D721Med (cell line): ENCODE results near the gene RAPGEF1.

ENCODE experiments used
- DNase-seq: peaks from one replicate; pipeline ENCODE4 v3.0.0; 2011; ENCODE audit warnings: low spot score; ENCODE audit not compliant: insufficient read length
- FAIRE-seq: peaks from 2 replicates; lab custom pipeline; 2011; peaks lifted over from hg19 to GRCh38; lab: Jason Lieb, UNC
- TF ChIP-seq, protein P1 (sequence below): IDR thresholded peaks from 2 replicates; pipeline ENCODE4 v1.5.1; 2012; ENCODE audit warnings: mild to moderate bottlenecking, control low read depth; ENCODE audit not compliant: insufficient read depth; ENCODE audit errors: missing control alignments

The RAPGEF1 gene

GRCh38 chr9:131700765-131701435, 39.0 kb downstream of the RAPGEF1 start:
- TF ChIP-seq, protein P1, sequence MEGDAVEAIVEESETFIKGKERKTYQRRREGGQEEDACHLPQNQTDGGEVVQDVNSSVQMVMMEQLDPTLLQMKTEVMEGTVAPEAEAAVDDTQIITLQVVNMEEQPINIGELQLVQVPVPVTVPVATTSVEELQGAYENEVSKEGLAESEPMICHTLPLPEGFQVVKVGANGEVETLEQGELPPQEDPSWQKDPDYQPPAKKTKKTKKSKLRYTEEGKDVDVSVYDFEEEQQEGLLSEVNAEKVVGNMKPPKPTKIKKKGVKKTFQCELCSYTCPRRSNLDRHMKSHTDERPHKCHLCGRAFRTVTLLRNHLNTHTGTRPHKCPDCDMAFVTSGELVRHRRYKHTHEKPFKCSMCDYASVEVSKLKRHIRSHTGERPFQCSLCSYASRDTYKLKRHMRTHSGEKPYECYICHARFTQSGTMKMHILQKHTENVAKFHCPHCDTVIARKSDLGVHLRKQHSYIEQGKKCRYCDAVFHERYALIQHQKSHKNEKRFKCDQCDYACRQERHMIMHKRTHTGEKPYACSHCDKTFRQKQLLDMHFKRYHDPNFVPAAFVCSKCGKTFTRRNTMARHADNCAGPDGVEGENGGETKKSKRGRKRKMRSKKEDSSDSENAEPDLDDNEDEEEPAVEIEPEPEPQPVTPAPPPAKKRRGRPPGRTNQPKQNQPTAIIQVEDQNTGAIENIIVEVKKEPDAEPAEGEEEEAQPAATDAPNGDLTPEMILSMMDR, result no peak
- no peak for DNase-seq
- FAIRE-seq, result no peak

- TF ChIP-seq, protein P1, result no peak
- no peak for FAIRE-seq
- no peak for DNase-seq
These were observed 39.8 kb downstream of the RAPGEF1 start for GRCh38 chr9:131700076-131700475.

DNA sequence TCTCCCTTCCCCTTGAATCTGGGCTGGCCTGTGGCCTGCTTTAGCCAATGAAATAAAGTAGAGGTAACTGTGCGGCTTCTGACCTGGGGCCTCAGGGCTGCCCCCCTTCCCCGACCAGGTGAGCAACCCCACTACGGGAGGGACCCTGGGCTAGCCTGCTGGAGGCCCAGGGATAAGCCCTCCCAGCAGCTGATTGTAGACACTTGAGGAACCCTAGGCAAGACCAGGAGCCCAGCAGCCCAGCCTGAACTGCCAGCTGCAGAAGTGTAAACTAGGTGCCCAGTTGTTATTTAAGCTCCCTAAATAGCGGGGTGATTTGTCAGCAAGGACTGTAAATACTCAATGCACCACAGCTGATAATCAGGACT, 41.3 kb downstream of the RAPGEF1 start:
- TF ChIP-seq, protein P1, result no peak
- FAIRE-seq (no peak), DNase-seq (no peak)

DNA sequence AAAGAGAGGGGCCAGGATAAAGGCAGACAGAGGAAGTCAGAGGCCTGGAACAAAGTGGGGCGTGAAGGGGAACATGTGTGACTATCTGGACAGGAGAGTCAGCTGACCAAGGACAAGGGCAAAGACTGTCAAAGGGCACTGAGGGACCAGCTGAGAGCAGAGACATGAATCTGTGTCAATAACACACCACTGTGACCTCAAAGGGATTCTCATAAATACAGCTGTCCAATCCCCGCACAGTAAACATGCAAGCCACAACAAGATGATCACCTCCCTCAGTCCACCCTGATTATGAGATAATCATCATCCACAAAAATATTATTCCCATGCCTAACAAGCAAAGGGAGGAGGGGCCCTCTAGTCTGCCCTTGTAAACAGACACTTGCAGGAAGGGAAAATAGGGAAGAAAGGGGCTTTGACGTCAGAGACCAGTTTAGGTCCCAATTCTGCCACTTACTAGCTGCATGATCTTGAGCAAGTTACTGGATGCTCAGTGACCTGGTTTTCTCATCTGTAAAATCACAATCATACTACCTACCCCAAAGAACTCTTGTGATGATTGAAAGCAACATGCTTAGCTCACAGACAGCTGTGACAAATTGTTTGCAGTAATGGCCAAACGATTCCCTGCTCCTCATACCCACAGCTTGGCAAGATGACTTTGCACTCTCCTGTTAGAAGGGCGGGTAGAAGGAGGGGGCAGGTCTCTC, 41.8 kb downstream of the RAPGEF1 start:
- DNase-seq (no peak), FAIRE-seq (no peak)
- TF ChIP-seq, protein P1, result no peak

DNA sequence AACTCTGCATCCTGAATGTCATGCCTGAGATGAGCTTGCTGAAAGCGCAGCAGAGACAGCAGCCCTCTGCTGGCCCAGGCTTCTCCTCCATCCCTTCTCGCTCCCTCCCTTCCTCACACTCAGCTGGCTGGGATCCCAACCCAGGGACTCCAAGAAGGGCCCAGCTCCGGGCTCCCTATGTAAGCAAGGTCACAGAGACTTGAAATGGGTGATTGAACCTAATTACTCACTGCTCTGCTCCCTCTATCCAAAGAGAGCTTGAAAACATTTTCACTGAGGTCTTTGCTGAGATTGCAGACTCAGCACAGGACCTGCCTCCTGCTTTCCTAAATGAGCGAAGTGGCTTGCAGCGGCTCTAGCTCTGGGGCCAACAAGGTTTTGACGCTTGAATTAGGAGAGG, 42.8 kb downstream of the RAPGEF1 start:
- no peak for FAIRE-seq
- DNase-seq, result no peak
- TF ChIP-seq, protein P1, result no peak

DNA sequence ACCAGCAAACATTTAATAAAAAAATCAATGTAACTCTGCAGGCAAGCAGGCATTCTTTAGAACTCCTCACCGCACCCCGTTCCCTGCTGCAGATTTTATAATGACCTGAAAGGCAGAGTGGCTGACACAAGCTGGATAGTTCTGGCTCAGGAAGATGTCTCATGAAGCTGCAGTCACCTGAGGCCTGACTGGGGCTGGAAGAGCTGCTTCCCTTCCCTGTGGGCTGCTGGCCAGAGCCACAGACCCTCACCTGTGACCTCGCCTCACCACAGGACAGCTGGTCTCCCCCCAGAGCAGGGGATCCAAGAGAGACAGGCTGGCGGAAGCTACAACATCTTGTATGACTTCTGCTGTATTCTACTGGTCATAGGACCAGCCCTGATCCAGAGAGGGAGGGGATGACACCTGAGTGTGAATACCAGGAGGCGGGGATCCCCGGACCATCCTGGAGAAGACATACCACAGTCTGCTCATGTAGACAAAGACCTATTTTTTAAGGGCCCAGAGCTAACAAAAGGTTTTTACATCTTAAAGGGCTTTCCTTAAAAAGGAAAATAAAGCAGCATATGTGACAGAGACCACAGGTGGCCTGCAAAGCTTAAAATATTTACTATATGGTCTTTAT, 43.9 kb downstream of the RAPGEF1 start:
- DNase-seq, result no peak
- no peak for FAIRE-seq
- TF ChIP-seq, protein P1, result no peak
